Measurements from ENCODE around the gene PRR23E. TPM values are rescaled to one million over a fixed set of nuclear protein-coding genes. Genes with fewer than 3 reads are reported as not detected.

The PRR23E gene
- total and polyA plus RNA-seq, 4 donors = not detected

DNA sequence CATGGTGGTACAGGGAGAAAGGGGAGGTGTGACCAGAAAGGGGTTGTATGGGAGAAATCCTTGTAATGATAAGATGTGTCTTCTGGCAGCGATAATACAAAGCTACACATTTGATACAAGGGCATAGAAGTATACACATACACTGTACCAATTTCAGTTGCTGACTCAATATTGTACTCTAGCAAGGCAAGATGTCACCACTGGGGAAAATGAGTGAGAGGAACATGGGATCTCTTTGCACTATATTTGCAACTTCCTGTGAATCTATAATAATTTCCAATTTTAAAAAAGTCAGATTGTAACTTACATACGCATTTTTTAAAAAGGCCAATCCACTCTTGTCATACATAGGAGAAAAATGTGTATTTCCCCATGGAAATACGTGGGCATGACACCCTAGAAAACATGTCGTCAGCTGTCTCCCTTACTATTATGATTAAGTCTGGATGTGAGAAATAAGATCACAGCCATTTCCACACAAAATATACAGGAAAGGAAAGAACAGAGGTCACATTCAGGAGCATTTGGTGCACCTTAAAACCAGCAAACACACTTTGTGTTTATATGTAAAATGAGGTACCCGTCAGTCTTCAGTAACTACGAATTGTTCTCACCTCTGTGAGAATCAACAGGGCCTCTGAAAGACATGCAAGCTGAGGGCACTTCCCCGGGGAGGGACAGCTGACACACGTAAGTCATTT lies 22.9 kb downstream of the PRR23E start:
- no peaks in the 10 kb centered on the region for H3K9me3 ChIP-seq (ENCODE audit: control insufficient read depth in 4 of 4, insufficient read depth in 3 of 4, low read length in 3 of 4)
- DNase-seq = no peak
- no peak overlapping the region for H3K9ac ChIP-seq (ENCODE audit: insufficient read depth in 1 of 2, low read length in 2 of 2)
- TF ChIP-seq, protein P1, sequence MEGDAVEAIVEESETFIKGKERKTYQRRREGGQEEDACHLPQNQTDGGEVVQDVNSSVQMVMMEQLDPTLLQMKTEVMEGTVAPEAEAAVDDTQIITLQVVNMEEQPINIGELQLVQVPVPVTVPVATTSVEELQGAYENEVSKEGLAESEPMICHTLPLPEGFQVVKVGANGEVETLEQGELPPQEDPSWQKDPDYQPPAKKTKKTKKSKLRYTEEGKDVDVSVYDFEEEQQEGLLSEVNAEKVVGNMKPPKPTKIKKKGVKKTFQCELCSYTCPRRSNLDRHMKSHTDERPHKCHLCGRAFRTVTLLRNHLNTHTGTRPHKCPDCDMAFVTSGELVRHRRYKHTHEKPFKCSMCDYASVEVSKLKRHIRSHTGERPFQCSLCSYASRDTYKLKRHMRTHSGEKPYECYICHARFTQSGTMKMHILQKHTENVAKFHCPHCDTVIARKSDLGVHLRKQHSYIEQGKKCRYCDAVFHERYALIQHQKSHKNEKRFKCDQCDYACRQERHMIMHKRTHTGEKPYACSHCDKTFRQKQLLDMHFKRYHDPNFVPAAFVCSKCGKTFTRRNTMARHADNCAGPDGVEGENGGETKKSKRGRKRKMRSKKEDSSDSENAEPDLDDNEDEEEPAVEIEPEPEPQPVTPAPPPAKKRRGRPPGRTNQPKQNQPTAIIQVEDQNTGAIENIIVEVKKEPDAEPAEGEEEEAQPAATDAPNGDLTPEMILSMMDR (IDR thresholded peaks at IDR 0.05; ENCODE audit: control extremely low read depth, extremely low read depth) = no peak
- no peak for ATAC-seq (ENCODE audit: insufficient read depth, low FRiP score)
- no peaks in the 10 kb centered on the region for H3K36me3 ChIP-seq (ENCODE audit: control insufficient read depth in 4 of 4, insufficient read depth in 4 of 4, low read length in 4 of 4)
- no peak overlapping the region for H3K27ac ChIP-seq (ENCODE audit: low read depth in 1 of 2, low read length in 1 of 2)
- no peak overlapping the region for H3K4me3 ChIP-seq
- peaks cover 0 to 35% (median 0%) of the 10 kb centered on the region in 3 donors for H3K27me3 ChIP-seq (ENCODE audit: control insufficient read depth in 3 of 3, insufficient read depth in 3 of 3, low read length in 2 of 3)
- H3K4me1 ChIP-seq (ENCODE audit: control insufficient read depth in 5 of 5, insufficient read depth in 5 of 5, low read length in 5 of 5) = peaks cover 0 to 3% (median 0%) of the 10 kb centered on the region in 5 donors
- 51 to 57% methylated on average over 8 of the region's 8 CpGs for WGBS, 2 donors

DNA sequence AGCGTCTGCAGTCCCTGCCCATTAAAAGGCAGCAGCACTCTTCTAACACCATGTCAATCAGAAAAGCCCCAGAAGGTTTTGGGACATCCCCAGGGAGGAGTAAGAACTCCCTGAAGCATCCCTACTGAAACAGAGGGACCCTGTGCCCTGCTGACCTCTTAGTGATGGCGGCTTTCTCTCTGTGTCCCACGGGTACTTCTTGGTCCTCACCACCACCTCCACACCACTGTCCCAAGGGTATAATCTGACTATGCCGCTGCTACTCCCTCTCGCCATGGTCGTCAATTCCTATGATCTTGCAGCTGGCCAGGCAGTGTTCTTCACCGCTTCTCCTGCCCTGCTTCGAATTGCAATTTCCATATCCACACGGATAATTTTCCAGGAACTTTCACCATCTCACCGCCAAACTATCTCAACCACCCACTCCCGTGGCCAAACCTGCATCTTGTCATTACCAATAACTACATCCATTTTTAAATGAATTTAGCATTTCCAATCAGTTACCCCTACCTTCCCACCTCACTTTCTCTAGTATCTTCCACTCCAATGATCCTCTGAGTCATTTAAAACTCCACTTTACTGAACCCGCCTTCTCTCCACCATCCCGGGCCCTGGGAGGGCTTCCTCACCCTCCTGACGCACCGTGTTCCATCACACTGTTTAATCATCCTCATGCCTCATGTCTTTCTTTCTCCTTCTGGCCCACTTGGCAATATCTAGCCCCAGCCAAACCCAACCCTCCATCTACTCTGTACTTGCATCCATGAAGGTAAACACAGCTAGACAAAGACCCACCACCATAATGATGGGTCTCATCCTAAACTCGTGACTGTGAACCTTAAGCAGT lies 23.7 kb downstream of the PRR23E start:
- DNase-seq = no peak
- no peak overlapping the region for H3K27ac ChIP-seq (ENCODE audit: low read depth in 1 of 2, low read length in 1 of 2)
- WGBS, 2 donors = 77 to 78% methylated on average over 16 of the region's 16 CpGs
- no peaks in the 10 kb centered on the region for H3K36me3 ChIP-seq (ENCODE audit: control insufficient read depth in 4 of 4, insufficient read depth in 4 of 4, low read length in 4 of 4)
- no peak overlapping the region for H3K9ac ChIP-seq (ENCODE audit: insufficient read depth in 1 of 2, low read length in 2 of 2)
- TF ChIP-seq, protein P1 (IDR thresholded peaks at IDR 0.05; ENCODE audit: control extremely low read depth, extremely low read depth) = no peak
- H3K4me1 ChIP-seq (ENCODE audit: control insufficient read depth in 5 of 5, insufficient read depth in 5 of 5, low read length in 5 of 5) = peaks cover 0 to 3% (median 0%) of the 10 kb centered on the region in 5 donors
- peaks cover 0 to 35% (median 0%) of the 10 kb centered on the region in 3 donors for H3K27me3 ChIP-seq (ENCODE audit: control insufficient read depth in 3 of 3, insufficient read depth in 3 of 3, low read length in 2 of 3)
- ATAC-seq (ENCODE audit: insufficient read depth, low FRiP score) = no peak
- H3K9me3 ChIP-seq (ENCODE audit: control insufficient read depth in 4 of 4, insufficient read depth in 3 of 4, low read length in 3 of 4) = no peaks in the 10 kb centered on the region
- no peak overlapping the region for H3K4me3 ChIP-seq

DNA sequence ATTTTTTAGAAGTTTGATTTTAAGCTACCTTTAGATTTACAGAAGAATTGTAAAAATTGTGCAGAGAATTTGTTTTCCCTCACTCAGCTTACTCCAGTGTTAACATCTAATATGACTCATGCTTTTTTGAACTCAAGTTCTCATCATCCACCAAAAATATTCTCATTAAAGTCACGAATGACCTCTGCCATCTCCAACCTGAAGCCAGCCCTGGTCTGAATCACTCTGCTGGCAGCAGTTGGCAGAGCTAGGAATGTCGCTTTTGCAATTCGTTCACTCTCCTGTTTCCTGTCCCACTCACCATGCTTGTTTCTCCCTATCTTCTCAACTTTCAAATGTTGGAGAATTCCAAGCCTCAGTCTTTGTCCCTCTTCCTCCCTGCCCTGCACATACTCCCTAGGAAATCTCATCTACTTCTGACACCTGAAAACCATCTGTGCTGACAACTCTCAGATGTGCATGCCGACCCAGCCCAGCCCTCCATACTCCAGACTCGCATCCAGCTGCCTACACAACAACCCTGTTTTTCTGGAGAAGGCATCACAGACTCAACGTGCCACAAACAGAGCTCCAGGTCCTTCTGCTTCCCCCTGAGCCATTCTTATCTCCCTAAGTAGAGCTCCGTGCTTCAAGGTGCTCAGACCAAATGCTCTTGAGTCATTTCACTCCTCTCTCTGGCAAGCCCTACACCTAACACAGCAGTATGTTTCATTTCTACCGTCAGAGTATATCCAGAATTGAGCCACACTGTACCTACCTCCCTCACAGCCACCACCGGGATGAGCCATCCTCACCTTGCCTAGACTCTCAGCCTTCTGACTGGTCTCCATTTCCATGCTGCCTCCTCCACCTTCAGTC lies 24.9 kb downstream of the PRR23E start:
- ATAC-seq (ENCODE audit: insufficient read depth, low FRiP score) = no peak
- Histone ChIP-seq H3K36me3 (ENCODE audit: control insufficient read depth in 4 of 4, insufficient read depth in 4 of 4, low read length in 4 of 4) (no peaks in the 10 kb centered on the region), H3K4me1 (ENCODE audit: control insufficient read depth in 5 of 5, insufficient read depth in 5 of 5, low read length in 5 of 5) (peaks cover 0 to 3% (median 0%) of the 10 kb centered on the region in 5 donors), H3K27me3 (ENCODE audit: control insufficient read depth in 3 of 3, insufficient read depth in 3 of 3, low read length in 2 of 3) (peaks cover 0 to 35% (median 0%) of the 10 kb centered on the region in 3 donors), H3K4me3 (no peak overlapping the region), H3K27ac (ENCODE audit: low read depth in 1 of 2, low read length in 1 of 2) (no peak overlapping the region), H3K9ac (ENCODE audit: insufficient read depth in 1 of 2, low read length in 2 of 2) (no peak overlapping the region), H3K9me3 (ENCODE audit: control insufficient read depth in 4 of 4, insufficient read depth in 3 of 4, low read length in 3 of 4) (no peaks in the 10 kb centered on the region)
- no peak for DNase-seq
- WGBS, 2 donors = 50 to 68% methylated on average over 9 of the region's 9 CpGs
- TF ChIP-seq, protein P1 (IDR thresholded peaks at IDR 0.05; ENCODE audit: control extremely low read depth, extremely low read depth) = no peak
